HEK293 (cell line): Measurements from ENCODE around the gene KCNK15.

ENCODE experiments used
- PRDM1 ChIP-seq: fragments of 450-650 bp; formaldehyde crosslinking; IDR thresholded peaks from 2 replicates; pipeline ENCODE4; 2016; ENCODE audit warnings: missing biosample characterization, missing genetic modification characterization
- WT1 ChIP-seq: fragments of 450-650 bp; formaldehyde crosslinking; IDR thresholded peaks from 2 replicates; pipeline ENCODE4 v1.5.1; 2016; ENCODE audit warnings: missing biosample characterization, missing genetic modification characterization
- ZBTB11 ChIP-seq: fragments of 450-650 bp; formaldehyde crosslinking; conservative IDR thresholded peaks from 2 replicates; pipeline ENCODE4 v1.5.1; 2016; ENCODE audit warnings: low read depth, missing biosample characterization, missing genetic modification characterization
- ZBTB49 ChIP-seq: fragments of 450-650 bp; formaldehyde crosslinking; IDR thresholded peaks from 2 replicates; pipeline ENCODE4 v1.5.1; 2016; ENCODE audit warnings: missing biosample characterization, missing genetic modification characterization, low read depth
- ZNF169 ChIP-seq: fragments of 450-650 bp; formaldehyde crosslinking; IDR thresholded peaks from 2 replicates; pipeline ENCODE4 v1.5.1; 2016; ENCODE audit warnings: missing biosample characterization, missing genetic modification characterization
- ZNF274 ChIP-seq, 2 experiments: fragments of 200-500 bp in 1 of 2; fragments of 450-650 bp in 1 of 2; sonication (Bioruptor generic) in 1 of 2; formaldehyde crosslinking in 1 of 2; IDR thresholded peaks; 2 replicates each; pipeline versions ENCODE4 v1.5.1 to v1.6.1; 2014 to 2016; ENCODE audit warnings: borderline replicate concordance in 1 of 2, inconsistent platforms in 1 of 2, low read length in 1 of 2, missing biosample characterization in 1 of 2, missing genetic modification characterization in 1 of 2
- TF ChIP-seq, protein P1 (sequence below): fragments of 450-650 bp; formaldehyde crosslinking; IDR thresholded peaks from 2 replicates; pipeline ENCODE4 v1.5.1; 2016; ENCODE audit warnings: missing biosample characterization, missing genetic modification characterization
- TF ChIP-seq, protein P2 (sequence below): fragments of 450-650 bp; formaldehyde crosslinking; optimal IDR thresholded peaks from 2 replicates; pipeline ENCODE3; 2016; ENCODE audit warnings: missing biosample characterization, mild to moderate bottlenecking, missing genetic modification characterization

- TF ChIP-seq, protein P1, sequence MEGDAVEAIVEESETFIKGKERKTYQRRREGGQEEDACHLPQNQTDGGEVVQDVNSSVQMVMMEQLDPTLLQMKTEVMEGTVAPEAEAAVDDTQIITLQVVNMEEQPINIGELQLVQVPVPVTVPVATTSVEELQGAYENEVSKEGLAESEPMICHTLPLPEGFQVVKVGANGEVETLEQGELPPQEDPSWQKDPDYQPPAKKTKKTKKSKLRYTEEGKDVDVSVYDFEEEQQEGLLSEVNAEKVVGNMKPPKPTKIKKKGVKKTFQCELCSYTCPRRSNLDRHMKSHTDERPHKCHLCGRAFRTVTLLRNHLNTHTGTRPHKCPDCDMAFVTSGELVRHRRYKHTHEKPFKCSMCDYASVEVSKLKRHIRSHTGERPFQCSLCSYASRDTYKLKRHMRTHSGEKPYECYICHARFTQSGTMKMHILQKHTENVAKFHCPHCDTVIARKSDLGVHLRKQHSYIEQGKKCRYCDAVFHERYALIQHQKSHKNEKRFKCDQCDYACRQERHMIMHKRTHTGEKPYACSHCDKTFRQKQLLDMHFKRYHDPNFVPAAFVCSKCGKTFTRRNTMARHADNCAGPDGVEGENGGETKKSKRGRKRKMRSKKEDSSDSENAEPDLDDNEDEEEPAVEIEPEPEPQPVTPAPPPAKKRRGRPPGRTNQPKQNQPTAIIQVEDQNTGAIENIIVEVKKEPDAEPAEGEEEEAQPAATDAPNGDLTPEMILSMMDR (tag by site-specific recombination), result no peak
- TF ChIP-seq ZBTB11 (no peak), ZNF169 (no peak), WT1 (tag by site-specific recombination) (no peak), PRDM1 (no peak), ZBTB49 (no peak), ZNF274 (IDR thresholded peaks at IDR 0.05; ENCODE audit: low read length) (no peak), ZNF274 (tag by site-specific recombination; IDR thresholded peaks at IDR 0.05; ENCODE audit: borderline replicate concordance) (no peak)
- TF ChIP-seq, protein P2, sequence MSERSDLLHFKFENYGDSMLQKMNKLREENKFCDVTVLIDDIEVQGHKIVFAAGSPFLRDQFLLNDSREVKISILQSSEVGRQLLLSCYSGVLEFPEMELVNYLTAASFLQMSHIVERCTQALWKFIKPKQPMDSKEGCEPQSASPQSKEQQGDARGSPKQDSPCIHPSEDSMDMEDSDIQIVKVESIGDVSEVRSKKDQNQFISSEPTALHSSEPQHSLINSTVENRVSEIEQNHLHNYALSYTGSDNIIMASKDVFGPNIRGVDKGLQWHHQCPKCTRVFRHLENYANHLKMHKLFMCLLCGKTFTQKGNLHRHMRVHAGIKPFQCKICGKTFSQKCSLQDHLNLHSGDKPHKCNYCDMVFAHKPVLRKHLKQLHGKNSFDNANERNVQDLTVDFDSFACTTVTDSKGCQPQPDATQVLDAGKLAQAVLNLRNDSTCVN (tag by site-specific recombination), result no peak
Measured at GRCh38 chr20:44781118-44781517, 35.5 kb downstream of the KCNK15 start.
